H1 (cell line): ENCODE data around the gene CEACAM6. TPM values are rescaled to one million over a fixed set of nuclear protein-coding genes. Genes with fewer than 3 reads are reported as not detected.

Experiments
- CTCF ChIA-PET: fragments of 300-600 bp; sonication (Branson Sonifier 250); formaldehyde crosslinking; loops from one replicate; lab custom pipeline; 2021; ENCODE audit not compliant: partially characterized antibody; lab: Charles Lee
- POLR2A ChIA-PET: fragments of 300-600 bp; sonication (Branson Sonifier 250); formaldehyde crosslinking; loops from one replicate; lab custom pipeline; 2021; ENCODE audit warnings: inconsistent platforms; ENCODE audit not compliant: partially characterized antibody; lab: Charles Lee
- DNase-seq, 2 experiments: peaks; one replicate each; pipeline versions ENCODE4 v3.0.0 to v3.0.0-alpha.2; 2010 to 2022; ENCODE audit warnings: low spot score in 2 of 2, low read depth in 1 of 2, mixed read lengths in 1 of 2
- FAIRE-seq: peaks from 2 replicates; lab custom pipeline; 2011; peaks lifted over from hg19 to GRCh38; lab: Jason Lieb, UNC
- H2AFZ ChIP-seq: 2 replicates; pipeline ENCODE4 v1.8.1; 2012; ENCODE audit warnings: low read length, inconsistent platforms
- H2AK5ac ChIP-seq: 2 replicates; pipeline ENCODE4 v1.6.1; 2013; ENCODE audit warnings: low read depth, low read length
- H2BK120ac ChIP-seq: replicated peaks from 2 replicates; pipeline ENCODE3; 2013; ENCODE audit warnings: low read depth, low read length, inconsistent platforms
- H2BK12ac ChIP-seq: 2 replicates; pipeline ENCODE4 v1.6.1; 2013; ENCODE audit warnings: low read depth, low read length
- H2BK15ac ChIP-seq: 2 replicates; pipeline ENCODE4 v1.6.1; 2013; ENCODE audit warnings: low read length
- H2BK20ac ChIP-seq: 2 replicates; pipeline ENCODE4 v1.6.1; 2013; ENCODE audit warnings: low read length
- H2BK5ac ChIP-seq: 2 replicates; pipeline ENCODE4 v1.6.1; 2013; ENCODE audit warnings: low read depth, low read length
- H3K14ac ChIP-seq: 2 replicates; pipeline ENCODE4 v1.6.1; 2013; ENCODE audit warnings: inconsistent platforms; ENCODE audit not compliant: insufficient read length
- H3K18ac ChIP-seq: 2 replicates; pipeline ENCODE4 v1.6.1; 2013; ENCODE audit warnings: low read length; ENCODE audit errors: extremely low read depth
- H3K23ac ChIP-seq: 2 replicates; pipeline ENCODE4 v1.6.1; 2013; ENCODE audit warnings: inconsistent platforms; ENCODE audit not compliant: insufficient read length
- H3K23me2 ChIP-seq: 2 replicates; pipeline ENCODE4 v1.6.1; 2013; ENCODE audit warnings: low read depth, low read length
- H3K27ac ChIP-seq: 2 replicates; pipeline ENCODE4 v1.6.1; 2011; ENCODE audit warnings: low read depth, low read length, inconsistent platforms
- H3K27me3 ChIP-seq, 4 experiments: replicated peaks in 1 of 4; 1 replicate in 1 of 4; 2 replicates in 3 of 4; pipeline versions ENCODE4 v1.6.1 to v1.8.1; 2011 to 2013; ENCODE audit warnings: low read length in 3 of 4, mild to moderate bottlenecking in 3 of 4, inconsistent platforms in 2 of 4, mixed read lengths in 2 of 4, moderate library complexity in 1 of 4; ENCODE audit not compliant: control insufficient read depth in 3 of 4, insufficient read depth in 3 of 4; ENCODE audit errors: extremely low read depth in 1 of 4
- H3K36me3 ChIP-seq, 4 experiments: 2 replicates each; pipeline versions ENCODE4 v1.6.1 to v1.8.1; 2011 to 2013; ENCODE audit warnings: mild to moderate bottlenecking in 4 of 4, low read length in 3 of 4, moderate library complexity in 2 of 4, control low read depth in 1 of 4, inconsistent platforms in 1 of 4; ENCODE audit not compliant: insufficient read depth in 4 of 4, control insufficient read depth in 2 of 4
- H3K4ac ChIP-seq: replicated peaks from 2 replicates; pipeline ENCODE3; 2013; ENCODE audit warnings: low read length, low read depth, mixed read lengths, inconsistent platforms; ENCODE audit not compliant: insufficient read length
- H3K4me1 ChIP-seq, 4 experiments: replicated peaks in 1 of 4; 1 replicate in 1 of 4; 2 replicates in 3 of 4; pipeline versions ENCODE4 v1.6.1 to v1.8.1; 2011 to 2013; ENCODE audit warnings: low read length in 3 of 4, inconsistent platforms in 2 of 4, mixed read lengths in 1 of 4; ENCODE audit not compliant: insufficient read depth in 4 of 4, control insufficient read depth in 3 of 4
- H3K4me2 ChIP-seq, 2 experiments: 2 replicates each; pipeline versions ENCODE4 v1.6.1 to v1.8.1; 2011 to 2013; ENCODE audit warnings: low read depth in 2 of 2, low read length in 2 of 2, control low read depth in 1 of 2, inconsistent platforms in 1 of 2, mild to moderate bottlenecking in 1 of 2; ENCODE audit not compliant: insufficient read depth in 1 of 2
- H3K4me3 ChIP-seq, 4 experiments: fragments of 200-600, 300-600 bp in 1 of 4; sonication (generic), shearing (Covaris generic), sonication (Bioruptor Twin) in 1 of 4; 2 replicates each; pipeline versions ENCODE4 v1.5.1 to v1.8.1; 2011 to 2016; ENCODE audit warnings: low read length in 4 of 4, low read depth in 3 of 4, control low read depth in 2 of 4, inconsistent platforms in 2 of 4, mild to moderate bottlenecking in 2 of 4, mixed read lengths in 1 of 4, moderate library complexity in 1 of 4; ENCODE audit not compliant: insufficient read depth in 2 of 4; ENCODE audit errors: extremely low read depth in 1 of 4
- H3K56ac ChIP-seq: replicated peaks from 2 replicates; pipeline ENCODE3; 2013; ENCODE audit warnings: low read depth, mild to moderate bottlenecking, mixed read lengths, low read length, inconsistent platforms; ENCODE audit not compliant: insufficient read length
- H3K79me1 ChIP-seq: 2 replicates; pipeline ENCODE4 v1.6.1; 2013; ENCODE audit warnings: low read depth, low read length, control low read depth
- H3K79me2 ChIP-seq, 2 experiments: 2 replicates each; pipeline versions ENCODE4 v1.6.1 to v1.8.1; 2012 to 2013; ENCODE audit warnings: low read length in 2 of 2, mild to moderate bottlenecking in 2 of 2, inconsistent platforms in 1 of 2; ENCODE audit not compliant: insufficient read depth in 2 of 2, control insufficient read depth in 1 of 2
- H3K9ac ChIP-seq, 4 experiments: replicated peaks in 1 of 4; 1 replicate in 1 of 4; 2 replicates in 3 of 4; pipeline versions ENCODE4 v1.6.1 to v1.8.1; 2011 to 2013; ENCODE audit warnings: low read depth in 3 of 4, low read length in 3 of 4, control low read depth in 2 of 4, mild to moderate bottlenecking in 2 of 4, moderate library complexity in 2 of 4, inconsistent platforms in 1 of 4; ENCODE audit errors: extremely low read depth in 1 of 4
- H3K9me3 ChIP-seq, 2 experiments: 2 replicates each; pipeline versions ENCODE4 v1.6.1 to v1.8.1; 2012 to 2013; ENCODE audit warnings: mild to moderate bottlenecking in 2 of 2, moderate library complexity in 2 of 2, control low read depth in 1 of 2, inconsistent platforms in 1 of 2, low read depth in 1 of 2, low read length in 1 of 2, mixed read lengths in 1 of 2; ENCODE audit not compliant: insufficient read depth in 2 of 2
- H4K20me1 ChIP-seq, 2 experiments: replicated peaks in 1 of 2; 2 replicates each; pipeline versions ENCODE3 to v1.8.1; 2011 to 2013; ENCODE audit warnings: inconsistent platforms in 2 of 2, low read length in 2 of 2, mild to moderate bottlenecking in 1 of 2; ENCODE audit not compliant: insufficient read depth in 2 of 2, control insufficient read depth in 1 of 2
- H4K5ac ChIP-seq: 2 replicates; pipeline ENCODE4 v1.6.1; 2013; ENCODE audit warnings: low read length, low read depth, mixed read lengths, inconsistent platforms; ENCODE audit not compliant: insufficient read length
- H4K8ac ChIP-seq: 2 replicates; pipeline ENCODE4 v1.8.0; 2013; ENCODE audit warnings: mild to moderate bottlenecking, moderate library complexity, low read length, inconsistent platforms; ENCODE audit not compliant: insufficient read depth; ENCODE audit errors: extremely low read depth
- H4K91ac ChIP-seq: replicated peaks from 2 replicates; pipeline ENCODE3; 2013; ENCODE audit warnings: low read length, mixed read lengths, inconsistent platforms; ENCODE audit not compliant: insufficient read length
- BRCA1 ChIP-seq: IDR thresholded peaks from 2 replicates; pipeline ENCODE4 v1.6.1; 2012; ENCODE audit warnings: low read depth, low read length, improper control_type of control experiment
- CHD2 ChIP-seq: IDR thresholded peaks from 2 replicates; pipeline ENCODE4 v1.6.1; 2012; ENCODE audit warnings: low read length, improper control_type of control experiment
- FOSL1 ChIP-seq: IDR thresholded peaks from 2 replicates; pipeline ENCODE4 v1.6.1; 2011; ENCODE audit warnings: mild to moderate bottlenecking, low read depth, low read length, moderate library complexity; ENCODE audit not compliant: insufficient read depth
- JUN ChIP-seq: IDR thresholded peaks from 2 replicates; pipeline ENCODE4 v1.6.1; 2011; ENCODE audit warnings: low read depth, mild to moderate bottlenecking, improper control_type of control experiment, low read length
- KDM1A ChIP-seq: fragments of 200-600, 300-600 bp; sonication (generic); IDR thresholded peaks from 2 replicates; pipeline ENCODE4 v1.7.1; 2016; ENCODE audit warnings: mild to moderate bottlenecking, low read length, borderline replicate concordance
- KDM5A ChIP-seq: fragments of 200-600 bp; IDR thresholded peaks from 2 replicates; pipeline ENCODE4 v1.7.1; 2012; ENCODE audit warnings: mild to moderate bottlenecking, low read length, inconsistent platforms, mixed read lengths
- MAFK ChIP-seq: IDR thresholded peaks from 2 replicates; pipeline ENCODE4 v1.6.1; 2012; ENCODE audit warnings: low read depth, mild to moderate bottlenecking, improper control_type of control experiment, low read length
- NRF1 ChIP-seq: IDR thresholded peaks from 2 replicates; pipeline ENCODE4 v1.6.1; 2011; ENCODE audit warnings: mild to moderate bottlenecking, low read depth, low read length, improper control_type of control experiment
- RAD21 ChIP-seq, 2 experiments: IDR thresholded peaks in 1 of 2; conservative IDR thresholded peaks in 1 of 2; 2 replicates each; pipeline ENCODE4 v1.6.1; 2011; ENCODE audit warnings: low read depth in 2 of 2, low read length in 2 of 2, improper control_type of control experiment in 1 of 2, inconsistent platforms in 1 of 2, mild to moderate bottlenecking in 1 of 2, moderate library complexity in 1 of 2
- RNF2 ChIP-seq: fragments of 200-900, 300-1000 bp; sonication (generic); IDR thresholded peaks from 2 replicates; pipeline ENCODE4 v1.7.1; 2016; ENCODE audit warnings: borderline replicate concordance, low read depth, mild to moderate bottlenecking, antibody characterized with exemption, low read length; ENCODE audit not compliant: poor library complexity, severe bottlenecking; ENCODE audit errors: missing control alignments
- SP1 ChIP-seq: IDR thresholded peaks from 2 replicates; pipeline ENCODE4 v1.6.1; 2011; ENCODE audit warnings: low read depth, low read length
- SUZ12 ChIP-seq: fragments of 200-600 bp; sonication (generic); IDR thresholded peaks from 2 replicates; pipeline ENCODE4 v1.6.1; 2012; ENCODE audit warnings: mild to moderate bottlenecking, inconsistent platforms, low read length, moderate library complexity, mixed read lengths
- TEAD4 ChIP-seq: IDR thresholded peaks from 2 replicates; pipeline ENCODE4 v1.6.1; 2012; ENCODE audit warnings: low read depth, low read length, inconsistent platforms, mixed read lengths
- WGBS, 2 experiments: shearing (Covaris generic) in 1 of 2; methylation state at CpG; one replicate each; pipeline versions ENCODE4 v1.1.6 to v1.1.7; 2013 to 2015; ENCODE audit warnings: low lambda C conversion rate in 2 of 2, mixed read lengths in 2 of 2, inconsistent platforms in 1 of 2, low coverage in 1 of 2, missing lambda C conversion rate in 1 of 2; ENCODE audit not compliant: insufficient replicate concordance in 2 of 2, insufficient coverage in 1 of 2, insufficient read length in 1 of 2; ENCODE audit errors: extremely low coverage in 1 of 2, missing lambda C conversion rate in 1 of 2; 5-methylcytosine and 5-hydroxymethylcytosine counted together
- polyA plus RNA-seq, 7 experiments: library from polyadenylated mRNA; depleted of rRNA in 3 of 7; stranded (reverse) in 5 of 7; unstranded in 2 of 7; fragments of >200 nt in 5 of 7; fragments of 200-250 nt in 2 of 7; gene quantifications; 1 replicate in 5 of 7; 2 replicates in 1 of 7; 4 replicates in 1 of 7; pipeline versions ENCODE4 v1.2.1 to v1.2.3, GENCODE V29; 2011 to 2013; ENCODE audit warnings: missing spikeins in 2 of 7, mixed read lengths in 2 of 7
- total RNA-seq: library from RNA; stranded (reverse); fragmentation: NEBNext Ultra II Directional; extraction: Animal tissue kit (Norgen Biotek cat#: 25700); gene quantifications from 2 replicates; pipeline ENCODE4 v1.2.1, GENCODE V29; 2021
- TF ChIP-seq, protein P1 (sequence below): IDR thresholded peaks from 2 replicates; pipeline ENCODE4 v1.6.1; 2012; ENCODE audit warnings: inconsistent platforms

Gene CEACAM6
- total and polyA plus RNA-seq, 2 of the 8 experiments (the other 6 are each of a cell fraction or from before 2014, with no cell fraction given) = not detected

DNA sequence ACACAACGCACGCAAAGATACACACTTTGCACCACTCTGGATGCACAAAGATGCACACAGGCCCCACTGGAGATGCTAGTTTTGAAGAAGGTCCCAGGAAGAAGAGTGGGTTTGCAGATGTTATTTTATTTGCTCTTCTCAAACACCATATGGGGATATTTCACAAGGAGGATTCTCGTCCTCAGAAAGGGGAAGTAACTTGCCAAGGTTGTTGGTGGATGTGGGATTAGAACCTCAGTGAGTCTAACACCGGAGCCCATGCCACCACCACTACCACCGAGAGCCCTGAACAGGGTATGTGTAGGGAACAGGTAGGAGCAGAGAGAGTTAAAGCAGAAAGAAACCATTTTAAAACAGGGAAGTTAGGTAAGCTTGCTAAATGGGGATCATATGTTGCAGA lies 9.6 kb upstream of the CEACAM6 start:
- DNase-seq = no peak
- 73% methylated on average over 5 of the region's 5 CpGs; no CpG with 5 or more reads in 1 of the 2 experiments for WGBS, 2 experiments
- TF ChIP-seq KDM1A = no peak
- no peak for TF ChIP-seq SP1
- TF ChIP-seq MAFK = no peak
- no peak for TF ChIP-seq NRF1
- no peak for TF ChIP-seq FOSL1
- no peak for TF ChIP-seq JUN
- TF ChIP-seq SUZ12 = no peak
- TF ChIP-seq, protein P1, sequence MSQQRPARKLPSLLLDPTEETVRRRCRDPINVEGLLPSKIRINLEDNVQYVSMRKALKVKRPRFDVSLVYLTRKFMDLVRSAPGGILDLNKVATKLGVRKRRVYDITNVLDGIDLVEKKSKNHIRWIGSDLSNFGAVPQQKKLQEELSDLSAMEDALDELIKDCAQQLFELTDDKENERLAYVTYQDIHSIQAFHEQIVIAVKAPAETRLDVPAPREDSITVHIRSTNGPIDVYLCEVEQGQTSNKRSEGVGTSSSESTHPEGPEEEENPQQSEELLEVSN = no peak
- TF ChIP-seq TEAD4 = no peak
- no peak for TF ChIP-seq RAD21 (IDR thresholded peaks at IDR 0.05 in 1 of 2, conservative IDR thresholded peaks at IDR 0.05 in 1 of 2; ENCODE audit: low read depth in 2 of 2, low read length in 2 of 2)
- TF ChIP-seq CHD2 = no peak
- no peak for TF ChIP-seq BRCA1
- TF ChIP-seq RNF2 = no peak
- no peak for TF ChIP-seq KDM5A

More for the DNA sequence above, 9.6 kb upstream of the CEACAM6 start:
- H4K8ac ChIP-seq = no peak overlapping the region
- H3K9me3 ChIP-seq = peaks cover 41 to 82% of the 10 kb centered on the region in 2 experiments
- H2BK120ac ChIP-seq = no peak overlapping the region
- no peak overlapping the region for H3K4me2 ChIP-seq
- H3K4me3 ChIP-seq = no peak overlapping the region
- H3K9ac ChIP-seq = no peak overlapping the region
- H2BK5ac ChIP-seq = no peak overlapping the region
- no peaks in the 10 kb centered on the region for H3K79me1 ChIP-seq
- no peaks in the 10 kb centered on the region for H3K27me3 ChIP-seq
- H4K20me1 ChIP-seq = no peaks in the 10 kb centered on the region
- no peaks in the 10 kb centered on the region for H3K4me1 ChIP-seq
- no peak overlapping the region for H2BK20ac ChIP-seq
- H3K56ac ChIP-seq = no peak overlapping the region
- no peak for FAIRE-seq
- H2BK15ac ChIP-seq = no peak overlapping the region
- H2BK12ac ChIP-seq = no peak overlapping the region
- ChIA-PET CTCF (interaction anchor here (0.6 to 1.1 kb wide), 4 partner anchors 9 to 730 kb away, joined by 3 read pairs; no protein-coding TSS in a partner anchor), POLR2A (no interaction called here)
- H4K91ac ChIP-seq = no peak overlapping the region
- no peaks in the 10 kb centered on the region for H3K36me3 ChIP-seq
- no peak overlapping the region for H2AK5ac ChIP-seq
- H3K23ac ChIP-seq = no peak overlapping the region
- no peaks in the 10 kb centered on the region for H3K23me2 ChIP-seq
- no peak overlapping the region for H3K14ac ChIP-seq
- no peak overlapping the region for H2AFZ ChIP-seq
- H3K79me2 ChIP-seq = no peaks in the 10 kb centered on the region
- no peak overlapping the region for H3K4ac ChIP-seq
- no peak overlapping the region for H4K5ac ChIP-seq
- H3K18ac ChIP-seq = no peak overlapping the region
- no peak overlapping the region for H3K27ac ChIP-seq
